Measurements from ENCODE around the gene ZNF433. TPM values are rescaled to one million over a fixed set of nuclear protein-coding genes. Genes with fewer than 3 reads are reported as not detected.
A peak's percentile ranks its signal among the peaks of the same experiment; 100 is the strongest.
"Not testable (repeated sequence)": the region's sequence is repeated elsewhere in the genome, so short reads cannot be mapped to it uniquely, and the experiment has no call there.

Gene ZNF433
- 3.5 TPM for polyA plus RNA-seq (2013, experiment 1 of 2)
- 4.0 TPM for polyA plus RNA-seq (2013, experiment 2 of 2)

DNA sequence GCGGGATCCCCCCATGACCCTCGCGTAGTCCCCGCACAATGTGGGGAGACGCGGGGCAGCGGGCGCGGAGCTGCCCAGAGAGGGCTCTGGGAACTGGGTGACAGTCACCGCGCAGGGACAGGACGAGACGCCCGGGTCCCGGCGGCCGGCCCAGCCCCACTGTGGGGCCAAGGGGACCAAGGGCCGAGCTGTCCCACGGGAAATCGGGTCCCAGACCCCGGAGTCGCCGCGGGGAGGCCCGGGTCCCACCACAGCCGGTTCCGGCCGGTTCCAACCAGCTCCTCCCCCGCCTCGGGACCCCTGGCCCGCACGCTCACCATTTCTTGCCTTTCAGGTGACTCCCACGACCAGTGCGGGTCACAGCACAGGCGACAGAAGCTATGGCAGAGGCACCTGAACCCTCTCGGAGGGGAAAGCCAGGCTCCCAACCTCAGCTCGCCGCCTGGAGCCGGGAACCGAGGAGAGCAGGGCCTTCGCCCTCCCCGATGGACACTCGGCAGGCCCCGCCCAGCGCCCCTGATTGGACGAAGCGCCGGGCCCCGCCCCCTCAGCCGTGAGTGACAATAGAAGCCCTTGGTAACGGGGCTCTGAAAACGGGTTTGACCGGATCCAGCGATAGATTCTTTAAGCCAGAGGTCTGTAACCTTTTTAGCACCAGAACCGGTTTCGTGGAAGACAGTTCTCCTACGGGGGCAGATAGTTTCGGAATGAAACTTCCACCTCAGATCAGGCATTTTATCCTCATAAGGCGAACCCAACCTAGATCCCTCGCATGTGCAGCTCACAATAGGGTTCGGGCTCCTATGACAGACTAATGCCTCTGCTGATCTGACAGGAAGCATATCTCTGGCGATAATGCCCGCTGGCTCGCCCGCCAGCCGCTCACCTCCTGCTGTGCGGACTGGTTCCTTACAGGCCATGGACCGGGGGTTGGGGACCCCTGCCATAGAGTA lies at the start of gene ZNF433:
ZNF433 (minus strand) TSS at position 460 of the 953 bp plus-strand sequence; CDS start at position 320, 140 bp downstream.
- Histone ChIP-seq H3K4me1 (ENCODE audit: control insufficient read depth, insufficient read depth, low read depth, low read length) (peaks cover 5% of the 10 kb centered on the region), H3K9me3 (ENCODE audit: control insufficient read depth, low read length) (peaks cover 3% of the 10 kb centered on the region), H3K18ac (ENCODE audit: low read depth in 1 of 2, low read length in 2 of 2) (peak within 1 kb of the TSS; percentile 93 to 94), H4K91ac (ENCODE audit: low read length) (peak within 1 kb of the TSS; percentile 45), H2BK5ac (ENCODE audit: low read depth, low read length, poor library complexity, severe bottlenecking) (peak within 1 kb of the TSS; percentile 25), H3K4me2 (ENCODE audit: low read length, poor library complexity, severe bottlenecking) (peak within 1 kb of the TSS; percentile 94), H3K14ac (ENCODE audit: low read length in 2 of 2) (peak within 1 kb of the TSS in 1 of 2 experiments; percentile 97), H3K4ac (ENCODE audit: low read depth in 1 of 2, low read length in 2 of 2) (peak within 1 kb of the TSS; percentile 60 to 73), H2AK5ac (ENCODE audit: low read length, severe bottlenecking) (no peak within 1 kb of the TSS), H3K27ac (ENCODE audit: low read length, poor library complexity, severe bottlenecking) (peak within 1 kb of the TSS; percentile 66), H2BK12ac (ENCODE audit: low read length in 2 of 2) (peak within 1 kb of the TSS in 1 of 2 experiments; percentile 71), H3K79me1 (replicated peaks; ENCODE audit: low read length, poor library complexity, severe bottlenecking) (peaks cover 8% of the 10 kb centered on the region), H3K27me3 (ENCODE audit: control insufficient read depth in 1 of 2, insufficient read depth in 1 of 2, low read length in 2 of 2) (no peaks in the 10 kb centered on the region), H4K8ac (ENCODE audit: low read length) (peak within 1 kb of the TSS; percentile 84), H2BK120ac (ENCODE audit: low read depth, low read length) (peak within 1 kb of the TSS; percentile 15), H3K4me3 (ENCODE audit: insufficient read depth in 1 of 2, low read depth in 1 of 2, low read length in 2 of 2) (peak within 1 kb of the TSS; percentile 90 to 96), H3K9ac (ENCODE audit: low read length) (peak within 1 kb of the TSS; percentile 98), H3K36me3 (ENCODE audit: control insufficient read depth in 1 of 2, insufficient read depth in 2 of 2, low read depth in 1 of 2, low read length in 2 of 2) (no peaks in the 10 kb centered on the region), H2AFZ (ENCODE audit: low read depth, low read length) (peak within 1 kb of the TSS; percentile 100), H3K23ac (ENCODE audit: low read length in 2 of 2) (peak within 1 kb of the TSS in 1 of 2 experiments; percentile 69), H2BK15ac (ENCODE audit: low read depth, poor library complexity, severe bottlenecking) (peak within 1 kb of the TSS; percentile 80)
- peak; percentile 89 for DNase-seq
- 2% methylated on average over 59 of the region's 68 CpGs for WGBS

DNA sequence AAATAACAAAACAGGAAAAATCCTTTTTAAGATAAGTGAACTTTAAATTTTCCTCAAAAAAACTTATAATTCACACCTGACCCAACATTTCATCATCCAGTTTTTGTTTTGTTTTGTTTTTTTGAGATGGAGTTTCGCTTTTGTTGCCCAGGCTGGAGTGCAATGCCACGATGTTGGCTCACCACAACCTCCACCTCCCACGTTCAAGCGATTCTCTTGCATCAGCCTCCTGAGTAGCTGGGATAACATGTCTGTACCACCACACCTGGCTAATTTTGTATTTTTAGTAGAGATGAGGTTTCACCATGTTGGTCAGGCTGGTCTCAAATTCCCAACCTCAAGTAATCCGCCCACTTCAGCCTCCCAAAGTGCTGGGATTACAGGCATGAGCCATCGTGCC lies 47.9 kb upstream of the ZNF433 start:
- not testable (repeated sequence) for H3K9ac ChIP-seq (ENCODE audit: low read length); H4K91ac ChIP-seq (ENCODE audit: low read length); H4K8ac ChIP-seq (ENCODE audit: low read length); H2BK5ac ChIP-seq (ENCODE audit: low read depth, low read length, poor library complexity, severe bottlenecking); H3K23ac ChIP-seq (ENCODE audit: low read length in 2 of 2); H3K14ac ChIP-seq (ENCODE audit: low read length in 2 of 2); H3K18ac ChIP-seq (ENCODE audit: low read depth in 1 of 2, low read length in 2 of 2); H3K4ac ChIP-seq (ENCODE audit: low read depth in 1 of 2, low read length in 2 of 2); H3K79me1 ChIP-seq (replicated peaks; ENCODE audit: low read length, poor library complexity, severe bottlenecking); H3K36me3 ChIP-seq (ENCODE audit: control insufficient read depth in 1 of 2, insufficient read depth in 2 of 2, low read depth in 1 of 2, low read length in 2 of 2); H3K4me3 ChIP-seq (ENCODE audit: insufficient read depth in 1 of 2, low read depth in 1 of 2, low read length in 2 of 2); H2BK120ac ChIP-seq (ENCODE audit: low read depth, low read length); H3K4me2 ChIP-seq (ENCODE audit: low read length, poor library complexity, severe bottlenecking); H2BK15ac ChIP-seq (ENCODE audit: low read depth, poor library complexity, severe bottlenecking); DNase-seq; H2BK12ac ChIP-seq (ENCODE audit: low read length in 2 of 2); H3K27me3 ChIP-seq (ENCODE audit: control insufficient read depth in 1 of 2, insufficient read depth in 1 of 2, low read length in 2 of 2); H3K4me1 ChIP-seq (ENCODE audit: control insufficient read depth, insufficient read depth, low read depth, low read length); H3K27ac ChIP-seq (ENCODE audit: low read length, poor library complexity, severe bottlenecking); H2AK5ac ChIP-seq (ENCODE audit: low read length, severe bottlenecking); H2AFZ ChIP-seq (ENCODE audit: low read depth, low read length)
- WGBS: 89% methylated on average over 6 of the region's 6 CpGs
- H3K9me3 ChIP-seq (ENCODE audit: control insufficient read depth, low read length): peaks cover 50% of the 10 kb centered on the region

DNA sequence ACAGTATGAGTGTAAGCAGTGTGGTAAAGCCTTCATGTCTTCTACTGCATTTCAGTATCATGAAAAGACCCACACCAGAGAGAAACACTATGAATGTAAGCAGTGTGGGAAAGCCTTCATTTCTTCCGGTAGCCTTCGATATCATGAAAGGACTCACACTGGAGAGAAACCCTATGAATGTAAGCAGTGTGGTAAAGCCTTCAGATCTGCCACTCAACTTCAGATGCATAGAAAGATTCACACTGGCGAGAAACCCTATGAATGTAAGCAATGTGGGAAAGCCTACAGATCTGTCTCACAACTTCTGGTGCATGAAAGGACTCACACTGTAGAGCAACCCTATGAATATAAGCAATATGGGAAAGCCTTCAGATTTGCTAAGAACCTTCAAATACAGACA lies 41.9 kb upstream of the ZNF433 start:
- Histone ChIP-seq H3K4ac (ENCODE audit: low read depth in 1 of 2, low read length in 2 of 2) (no peak overlapping the region), H3K27ac (ENCODE audit: low read length, poor library complexity, severe bottlenecking) (no peak overlapping the region), H2AFZ (ENCODE audit: low read depth, low read length) (no peak overlapping the region), H3K36me3 (ENCODE audit: control insufficient read depth in 1 of 2, insufficient read depth in 2 of 2, low read depth in 1 of 2, low read length in 2 of 2) (peaks cover 6 to 57% of the 10 kb centered on the region in 2 experiments), H2AK5ac (ENCODE audit: low read length, severe bottlenecking) (no peak overlapping the region), H3K4me2 (ENCODE audit: low read length, poor library complexity, severe bottlenecking) (no peak overlapping the region), H3K14ac (ENCODE audit: low read length in 2 of 2) (no peak overlapping the region), H3K4me1 (ENCODE audit: control insufficient read depth, insufficient read depth, low read depth, low read length) (no peaks in the 10 kb centered on the region), H3K9ac (ENCODE audit: low read length) (no peak overlapping the region), H4K8ac (ENCODE audit: low read length) (no peak overlapping the region), H2BK5ac (ENCODE audit: low read depth, low read length, poor library complexity, severe bottlenecking) (no peak overlapping the region), H3K27me3 (ENCODE audit: control insufficient read depth in 1 of 2, insufficient read depth in 1 of 2, low read length in 2 of 2) (no peaks in the 10 kb centered on the region), H3K23ac (ENCODE audit: low read length in 2 of 2) (no peak overlapping the region), H2BK15ac (ENCODE audit: low read depth, poor library complexity, severe bottlenecking) (no peak overlapping the region), H4K91ac (ENCODE audit: low read length) (no peak overlapping the region), H3K79me1 (replicated peaks; ENCODE audit: low read length, poor library complexity, severe bottlenecking) (no peaks in the 10 kb centered on the region), H3K18ac (ENCODE audit: low read depth in 1 of 2, low read length in 2 of 2) (no peak overlapping the region), H2BK120ac (ENCODE audit: low read depth, low read length) (no peak overlapping the region), H3K9me3 (ENCODE audit: control insufficient read depth, low read length) (peaks cover 86% of the 10 kb centered on the region), H2BK12ac (ENCODE audit: low read length in 2 of 2) (no peak overlapping the region), H3K4me3 (ENCODE audit: insufficient read depth in 1 of 2, low read depth in 1 of 2, low read length in 2 of 2) (peak overlapping the region in 1 of 2 experiments; percentile 66)
- no peak for DNase-seq
- WGBS: 81% methylated on average over 3 of the region's 3 CpGs

DNA sequence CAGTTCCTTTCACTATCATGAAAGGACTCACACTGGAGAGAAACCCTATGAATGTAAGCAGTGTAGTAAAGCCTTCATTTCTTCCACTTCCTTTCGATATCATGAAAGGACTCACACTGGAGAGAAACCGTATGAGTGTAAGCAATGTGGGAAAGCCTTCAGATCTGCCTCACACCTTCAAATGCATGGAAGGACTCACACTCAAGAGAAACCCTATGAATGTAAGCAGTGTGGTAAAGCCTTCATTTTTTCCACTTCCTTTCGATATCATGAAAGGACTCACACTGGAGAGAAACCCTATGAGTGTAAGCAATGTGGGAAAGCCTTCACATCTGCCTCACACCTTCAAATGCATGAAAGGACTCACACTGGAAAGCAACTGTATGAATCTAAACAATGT lies 40.9 kb upstream of the ZNF433 start:
- not testable (repeated sequence) for H2BK5ac ChIP-seq (ENCODE audit: low read depth, low read length, poor library complexity, severe bottlenecking); H3K27me3 ChIP-seq (ENCODE audit: control insufficient read depth in 1 of 2, insufficient read depth in 1 of 2, low read length in 2 of 2); H2BK12ac ChIP-seq (ENCODE audit: low read length in 2 of 2); H3K23ac ChIP-seq (ENCODE audit: low read length in 2 of 2); H2AK5ac ChIP-seq (ENCODE audit: low read length, severe bottlenecking); H3K79me1 ChIP-seq (replicated peaks; ENCODE audit: low read length, poor library complexity, severe bottlenecking); H2BK15ac ChIP-seq (ENCODE audit: low read depth, poor library complexity, severe bottlenecking); H3K9ac ChIP-seq (ENCODE audit: low read length); DNase-seq; H3K4me1 ChIP-seq (ENCODE audit: control insufficient read depth, insufficient read depth, low read depth, low read length); H4K8ac ChIP-seq (ENCODE audit: low read length); H3K27ac ChIP-seq (ENCODE audit: low read length, poor library complexity, severe bottlenecking); H4K91ac ChIP-seq (ENCODE audit: low read length); H2AFZ ChIP-seq (ENCODE audit: low read depth, low read length); H3K4ac ChIP-seq (ENCODE audit: low read depth in 1 of 2, low read length in 2 of 2); H3K14ac ChIP-seq (ENCODE audit: low read length in 2 of 2); H3K18ac ChIP-seq (ENCODE audit: low read depth in 1 of 2, low read length in 2 of 2); H2BK120ac ChIP-seq (ENCODE audit: low read depth, low read length); H3K4me2 ChIP-seq (ENCODE audit: low read length, poor library complexity, severe bottlenecking)
- 90% methylated on average over 3 of the region's 3 CpGs for WGBS
- Histone ChIP-seq H3K4me3 (ENCODE audit: insufficient read depth in 1 of 2, low read depth in 1 of 2, low read length in 2 of 2) (peak overlapping the region in 1 of 2 experiments; percentile 66), H3K36me3 (ENCODE audit: control insufficient read depth in 1 of 2, insufficient read depth in 2 of 2, low read depth in 1 of 2, low read length in 2 of 2) (peaks cover 6 to 57% of the 10 kb centered on the region in 2 experiments), H3K9me3 (ENCODE audit: control insufficient read depth, low read length) (peaks cover 93% of the 10 kb centered on the region)

Data from mesenchymal stem cell (in vitro differentiated cells and primary cell).